HFF-Myc (cell line): ENCODE data around the gene ACTN1.

ENCODE experiments used
- DNase-seq: peaks from one replicate; pipeline ENCODE4 v3.0.0-alpha.2; 2011; ENCODE audit warnings: low read depth; ENCODE audit errors: extremely low read depth
- H3K4me3 ChIP-seq: replicated peaks from 2 replicates; pipeline ENCODE4 v1.5.1; 2011; ENCODE audit warnings: low read depth, mild to moderate bottlenecking, control low read depth, low read length
- TF ChIP-seq, protein P1 (sequence below): IDR thresholded peaks from 2 replicates; pipeline ENCODE4 v1.5.1; 2012; ENCODE audit warnings: mild to moderate bottlenecking, low read depth, low read length, control low read depth; ENCODE audit errors: missing control alignments

ACTN1 gene

DNA sequence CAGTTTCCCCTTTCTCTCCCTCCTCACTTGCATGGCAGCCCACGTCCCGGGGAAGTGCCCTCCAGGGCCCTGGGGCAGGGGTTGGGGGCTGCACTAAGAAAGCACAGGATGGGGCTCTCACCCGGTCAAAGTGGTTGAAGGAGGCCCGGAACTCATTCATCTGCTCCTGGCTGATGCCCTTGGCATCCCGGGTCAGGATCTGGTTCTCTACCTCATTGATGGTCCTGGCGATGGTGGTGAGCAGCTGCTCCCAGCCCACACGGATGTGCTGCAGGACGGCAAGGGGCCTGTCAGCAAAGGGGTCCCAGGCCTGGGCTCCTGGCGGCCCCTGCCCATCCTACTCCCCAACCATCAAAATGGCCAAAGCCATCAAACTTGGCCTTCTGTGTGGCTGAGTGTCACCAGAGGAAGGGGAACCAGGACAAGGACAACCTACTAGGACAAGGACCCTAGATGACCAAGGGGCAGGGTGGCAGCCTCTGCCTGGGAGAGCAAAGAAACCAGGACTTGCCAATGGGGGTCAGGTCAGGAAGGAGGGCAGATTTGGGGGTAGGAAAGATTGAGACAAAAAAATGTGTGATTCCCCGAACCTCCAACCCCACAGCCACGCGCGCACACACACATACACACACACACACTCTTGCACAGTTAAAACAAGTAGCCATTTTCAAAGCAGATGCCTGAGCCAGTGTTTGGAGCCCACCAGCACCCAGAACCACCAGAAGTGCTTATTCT lies 99.1 kb downstream of the ACTN1 start:
- no peak overlapping the region for H3K4me3 ChIP-seq
- TF ChIP-seq, protein P1, sequence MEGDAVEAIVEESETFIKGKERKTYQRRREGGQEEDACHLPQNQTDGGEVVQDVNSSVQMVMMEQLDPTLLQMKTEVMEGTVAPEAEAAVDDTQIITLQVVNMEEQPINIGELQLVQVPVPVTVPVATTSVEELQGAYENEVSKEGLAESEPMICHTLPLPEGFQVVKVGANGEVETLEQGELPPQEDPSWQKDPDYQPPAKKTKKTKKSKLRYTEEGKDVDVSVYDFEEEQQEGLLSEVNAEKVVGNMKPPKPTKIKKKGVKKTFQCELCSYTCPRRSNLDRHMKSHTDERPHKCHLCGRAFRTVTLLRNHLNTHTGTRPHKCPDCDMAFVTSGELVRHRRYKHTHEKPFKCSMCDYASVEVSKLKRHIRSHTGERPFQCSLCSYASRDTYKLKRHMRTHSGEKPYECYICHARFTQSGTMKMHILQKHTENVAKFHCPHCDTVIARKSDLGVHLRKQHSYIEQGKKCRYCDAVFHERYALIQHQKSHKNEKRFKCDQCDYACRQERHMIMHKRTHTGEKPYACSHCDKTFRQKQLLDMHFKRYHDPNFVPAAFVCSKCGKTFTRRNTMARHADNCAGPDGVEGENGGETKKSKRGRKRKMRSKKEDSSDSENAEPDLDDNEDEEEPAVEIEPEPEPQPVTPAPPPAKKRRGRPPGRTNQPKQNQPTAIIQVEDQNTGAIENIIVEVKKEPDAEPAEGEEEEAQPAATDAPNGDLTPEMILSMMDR: no peak
- no peak for DNase-seq

DNA sequence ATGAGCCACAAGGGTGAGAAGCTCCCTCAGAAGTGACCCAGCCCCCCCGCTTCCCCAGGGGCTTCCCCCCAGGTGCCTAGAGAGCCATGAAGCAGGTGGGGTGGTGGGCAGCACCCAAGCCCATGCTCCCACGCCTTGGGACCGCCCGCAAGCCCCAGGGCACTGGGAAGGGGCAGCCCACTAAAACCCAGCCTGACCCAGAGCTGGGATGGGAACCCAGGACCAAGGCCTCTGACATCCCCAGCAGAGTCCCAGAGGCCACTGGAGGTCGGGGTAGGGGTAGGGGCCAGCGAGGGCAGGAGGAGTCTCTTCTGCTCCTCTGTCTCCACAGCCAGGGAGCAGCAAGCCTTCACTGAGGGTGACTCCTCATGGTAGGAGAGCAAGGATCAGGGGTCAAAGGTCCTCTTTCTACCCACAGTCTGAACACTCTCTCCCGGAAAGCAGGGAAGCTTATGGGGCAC lies 99.8 kb downstream of the ACTN1 start:
- H3K4me3 ChIP-seq: no peak overlapping the region
- DNase-seq: no peak
- TF ChIP-seq, protein P1: no peak

DNA sequence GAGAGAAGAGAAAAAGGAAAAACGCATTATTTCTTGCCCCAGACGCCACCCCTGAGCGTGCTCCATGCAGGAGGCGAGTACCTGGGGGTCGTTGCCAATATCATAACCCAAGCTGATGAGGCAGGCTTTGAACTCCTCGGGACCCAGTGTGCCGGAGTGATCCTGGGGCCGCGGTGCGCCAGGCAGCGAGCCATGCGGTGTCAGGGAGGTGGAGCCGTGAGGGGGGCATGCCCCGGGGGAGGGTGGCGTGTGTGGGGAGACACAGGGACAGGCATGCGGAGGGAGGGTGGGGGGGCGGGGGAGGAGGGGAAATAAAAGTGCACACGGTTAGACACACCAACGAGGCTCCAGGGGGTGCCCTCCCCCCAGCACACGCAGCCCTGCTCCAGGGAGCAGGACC lies 100.2 kb downstream of the ACTN1 start:
- TF ChIP-seq, protein P1: no peak
- no peak for DNase-seq
- H3K4me3 ChIP-seq: no peak overlapping the region

DNA sequence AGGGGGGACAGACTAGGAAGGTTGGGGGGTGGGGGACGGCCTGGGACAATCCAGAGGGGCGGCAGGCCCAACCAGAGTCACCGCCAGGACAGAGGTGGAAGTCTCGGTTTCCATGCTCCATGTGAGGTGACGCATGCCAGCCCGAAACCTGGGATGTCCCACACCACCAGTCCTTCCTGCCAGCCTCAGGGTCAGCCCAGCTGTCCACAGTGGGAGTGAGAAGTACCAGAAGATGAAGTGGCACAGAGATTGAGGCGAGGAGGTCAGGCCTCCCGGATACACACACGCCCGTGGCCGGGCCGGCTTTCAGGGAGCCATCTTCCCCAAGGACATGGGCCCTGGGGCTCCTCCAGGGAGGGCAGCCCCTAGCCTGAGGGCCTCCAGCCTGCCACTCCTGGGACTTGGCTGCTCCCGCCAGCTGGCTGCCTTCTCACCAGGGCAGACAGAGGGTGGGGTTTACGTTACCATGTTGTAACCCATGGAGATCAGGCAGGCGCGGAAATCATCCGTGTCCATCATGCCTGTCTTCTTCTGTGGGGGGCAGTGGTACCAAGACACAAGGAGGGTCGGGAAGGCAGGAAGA lies 101.0 kb downstream of the ACTN1 start:
- DNase-seq: no peak
- TF ChIP-seq, protein P1: no peak
- no peak overlapping the region for H3K4me3 ChIP-seq

DNA sequence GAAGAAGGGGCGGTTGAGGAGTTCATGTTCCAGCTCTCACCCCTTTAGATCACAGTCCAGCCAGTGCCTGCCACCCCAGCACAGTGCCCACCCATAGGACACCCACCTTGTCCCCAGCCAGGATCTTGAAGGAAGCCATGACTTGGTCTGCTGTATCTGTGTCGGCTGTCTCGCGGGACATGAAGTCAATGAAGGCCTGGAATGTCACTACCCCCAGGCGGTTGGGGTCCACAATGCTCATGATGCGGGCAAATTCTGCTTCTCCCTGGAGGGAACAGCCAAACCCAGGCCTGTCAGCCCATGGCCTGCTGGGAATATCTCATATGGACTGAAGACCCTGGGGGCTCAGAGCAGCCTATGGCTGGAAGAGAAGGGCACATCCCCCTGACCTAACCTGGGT lies 102.1 kb downstream of the ACTN1 start:
- no peak overlapping the region for H3K4me3 ChIP-seq
- no peak for DNase-seq
- TF ChIP-seq, protein P1: no peak

DNA sequence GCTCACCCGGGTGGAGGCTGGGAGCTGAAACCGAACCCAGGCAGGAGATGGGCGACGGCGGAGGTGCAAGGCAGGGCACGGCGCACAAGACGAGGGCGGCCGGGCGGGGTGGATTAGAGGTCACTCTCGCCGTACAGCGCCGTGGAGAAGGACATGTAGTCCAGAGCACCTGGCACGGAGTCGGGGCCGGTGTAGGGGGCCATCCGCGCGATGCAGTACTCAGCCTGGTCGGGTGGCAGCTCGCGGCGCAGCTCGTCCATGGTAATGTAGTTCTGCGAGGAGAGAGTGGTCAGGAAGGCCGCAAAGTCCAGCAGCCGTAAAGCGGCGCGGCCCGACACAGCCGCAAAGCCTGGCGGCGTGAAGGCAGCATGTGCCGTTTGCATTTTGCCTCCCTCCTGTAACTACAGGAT lies 104.4 kb downstream of the ACTN1 start:
- H3K4me3 ChIP-seq: no peak overlapping the region
- DNase-seq: no peak
- TF ChIP-seq, protein P1: no peak
